Mononuclear cell (primary cell): ENCODE measurements around the gene UBTF. TPM values are rescaled to one million over a fixed set of nuclear protein-coding genes. Genes with fewer than 3 reads are reported as not detected.

Experiments
- H3K27me3 ChIP-seq: 2 replicates; pipeline ENCODE4 v1.6.0; 2011; ENCODE audit warnings: low read length, control low read depth; ENCODE audit not compliant: insufficient read depth
- H3K4me1 ChIP-seq: 2 replicates; pipeline ENCODE4 v1.5.1; 2011; ENCODE audit warnings: mild to moderate bottlenecking, low read length, control low read depth; ENCODE audit not compliant: insufficient read depth
- H3K4me3 ChIP-seq: 2 replicates; pipeline ENCODE4 v1.5.1; 2011; ENCODE audit warnings: mild to moderate bottlenecking, low read length, moderate library complexity
- H3K9me3 ChIP-seq: 2 replicates; pipeline ENCODE4 v1.5.1; 2011; ENCODE audit warnings: low read depth, mild to moderate bottlenecking, control low read depth, low read length
- total RNA-seq: library from RNA; depleted of rRNA; stranded (reverse); fragments of >200 nt; gene quantifications from one replicate; pipeline ENCODE4 v1.2.3, GENCODE V29; 2012

The UBTF gene
- total RNA-seq, 1 donor, result 56.4 TPM

GRCh38 chr17:44198721-44199552 lies 20.5 kb downstream of the UBTF start:
- H3K4me1 ChIP-seq, result peaks cover 42% of the 10 kb centered on the region
- H3K4me3 ChIP-seq, result peak overlapping the region; percentile 80
- H3K27me3 ChIP-seq, result no peaks in the 10 kb centered on the region
- H3K9me3 ChIP-seq, result no peaks in the 10 kb centered on the region

GRCh38 chr17:44197980-44198720 lies 21.3 kb downstream of the UBTF start:
- Histone ChIP-seq H3K4me1 (peaks cover 34% of the 10 kb centered on the region), H3K4me3 (peak overlapping the region; percentile 80)

DNA sequence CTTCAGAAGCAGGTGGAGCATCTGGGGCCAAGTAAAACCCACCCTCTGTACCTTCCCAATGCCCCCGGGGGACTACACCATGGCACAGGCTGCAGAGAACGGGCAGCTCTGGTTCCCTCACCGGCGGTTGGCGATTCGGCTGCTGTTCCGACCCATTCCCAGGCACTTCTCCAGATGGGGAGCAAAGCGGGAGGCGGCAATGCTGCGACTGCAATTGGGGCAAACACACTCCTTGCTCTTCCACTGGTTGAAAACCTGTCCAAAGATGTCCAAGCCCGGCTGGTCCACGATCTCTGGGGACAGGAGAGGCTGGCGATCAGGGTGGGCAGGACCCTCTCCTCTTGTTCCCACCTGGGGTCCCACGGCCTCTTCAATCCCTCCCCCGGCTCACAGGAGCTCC lies 22.4 kb downstream of the UBTF start:
- Histone ChIP-seq H3K9me3 (no peaks in the 10 kb centered on the region), H3K4me3 (no peak overlapping the region), H3K4me1 (peaks cover 33% of the 10 kb centered on the region), H3K27me3 (no peaks in the 10 kb centered on the region)

More at GRCh38 chr17:44197980-44198720, 21.3 kb downstream of the UBTF start:
- H3K27me3 ChIP-seq, result no peaks in the 10 kb centered on the region
- no peaks in the 10 kb centered on the region for H3K9me3 ChIP-seq

DNA sequence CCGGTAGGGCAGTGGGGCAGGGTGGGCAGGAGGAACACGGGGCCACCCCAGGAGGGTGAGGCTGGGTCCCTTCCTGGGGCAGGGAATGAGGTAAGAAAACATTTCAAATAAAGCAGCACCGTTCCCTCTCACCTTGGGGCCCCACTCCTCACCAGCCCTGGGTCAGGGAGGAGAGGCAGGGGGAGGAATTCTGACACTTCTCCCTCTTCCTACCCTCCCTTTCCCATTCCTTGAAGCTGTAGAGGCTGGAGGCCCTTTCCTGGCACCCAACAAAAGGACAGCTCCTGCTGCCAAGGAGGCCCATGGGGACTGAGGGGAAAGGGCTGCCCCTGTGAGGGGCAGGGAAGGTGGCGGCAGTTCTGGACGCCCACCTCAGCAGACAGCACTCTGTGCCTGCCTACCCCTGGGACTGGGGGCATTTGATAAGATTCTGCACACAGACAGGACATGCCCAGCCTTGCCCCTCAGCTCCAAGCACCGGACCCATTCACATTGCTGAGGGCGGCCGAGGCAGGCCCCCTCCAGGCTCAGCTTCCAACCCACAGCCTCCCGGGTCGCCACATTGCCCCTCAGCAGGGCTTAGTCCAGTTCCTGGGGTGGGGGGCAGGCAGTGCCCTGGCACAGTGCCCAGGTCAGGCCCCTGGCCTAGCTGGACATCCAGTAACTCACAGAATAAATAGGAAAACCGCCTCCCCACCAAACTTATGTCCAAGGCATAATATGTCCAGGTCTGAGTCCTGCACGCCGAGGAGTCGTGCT lies 26.0 kb downstream of the UBTF start:
- Histone ChIP-seq H3K4me1 (peaks cover 28% of the 10 kb centered on the region), H3K27me3 (no peaks in the 10 kb centered on the region), H3K9me3 (no peaks in the 10 kb centered on the region), H3K4me3 (no peak overlapping the region)

DNA sequence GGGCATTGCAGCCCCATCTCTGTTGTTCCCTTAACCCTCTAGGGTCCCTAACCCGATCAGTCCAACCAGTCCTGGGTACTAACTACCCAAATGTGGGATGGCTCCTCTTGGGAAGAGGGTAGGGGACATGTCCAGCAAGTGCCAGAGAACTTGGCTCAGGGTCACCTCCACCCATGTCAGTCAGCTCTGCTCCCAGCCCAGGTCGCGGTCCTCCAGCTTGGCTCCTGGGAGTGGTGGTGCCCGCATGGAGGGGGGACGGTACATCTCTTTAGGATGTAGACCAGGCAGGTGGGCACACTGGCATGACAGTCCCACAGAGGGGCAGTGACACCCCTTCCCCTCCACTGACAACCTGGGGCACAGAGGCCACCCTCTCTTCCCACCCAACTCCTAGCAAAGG lies 26.7 kb downstream of the UBTF start:
- Histone ChIP-seq H3K27me3 (no peaks in the 10 kb centered on the region), H3K4me1 (peaks cover 28% of the 10 kb centered on the region), H3K9me3 (no peaks in the 10 kb centered on the region), H3K4me3 (no peak overlapping the region)

DNA sequence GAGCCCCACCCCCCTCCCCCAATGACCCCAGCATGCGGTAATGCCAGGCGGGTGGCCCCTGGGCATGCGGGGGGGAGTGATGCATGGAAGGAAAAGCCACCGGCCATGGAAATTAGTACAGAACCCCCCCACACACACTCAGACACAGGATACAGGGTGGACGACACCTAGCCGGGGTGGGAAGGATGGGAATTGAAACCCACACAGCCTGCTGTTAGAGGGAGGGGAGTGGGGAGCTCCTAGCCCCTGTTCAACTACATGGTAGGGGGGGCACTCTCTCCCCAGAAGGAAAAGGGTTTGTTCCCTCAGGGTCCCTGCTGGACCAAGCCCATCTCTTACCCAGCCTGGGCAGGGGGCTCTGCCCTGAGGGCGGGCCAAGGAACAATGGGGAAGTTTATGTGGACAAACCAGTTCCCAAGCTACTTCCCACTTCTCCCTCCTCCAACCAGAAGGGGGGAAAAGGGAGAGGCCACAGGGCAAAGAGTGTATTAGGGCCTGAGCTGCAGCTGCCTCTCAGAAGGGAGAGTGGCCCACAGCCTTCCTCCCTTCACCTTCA lies 27.5 kb downstream of the UBTF start:
- H3K27me3 ChIP-seq, result no peaks in the 10 kb centered on the region
- no peaks in the 10 kb centered on the region for H3K9me3 ChIP-seq
- peaks cover 25% of the 10 kb centered on the region for H3K4me1 ChIP-seq
- H3K4me3 ChIP-seq, result no peak overlapping the region

DNA sequence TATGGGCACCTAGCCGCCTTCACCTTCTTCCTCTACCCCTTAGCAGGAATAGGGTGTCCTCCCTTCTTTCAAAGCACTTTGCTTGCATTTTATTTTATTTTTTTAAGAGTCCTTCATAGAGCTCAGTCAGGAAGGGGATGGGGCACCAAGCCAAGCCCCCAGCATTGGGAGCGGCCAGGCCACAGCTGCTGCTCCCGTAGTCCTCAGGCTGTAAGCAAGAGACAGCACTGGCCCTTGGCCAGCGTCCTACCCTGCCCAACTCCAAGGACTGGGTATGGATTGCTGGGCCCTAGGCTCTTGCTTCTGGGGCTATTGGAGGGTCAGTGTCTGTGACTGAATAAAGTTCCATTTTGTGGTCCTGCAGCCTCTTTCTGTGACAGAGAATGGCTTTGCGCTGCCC lies 28.1 kb downstream of the UBTF start:
- Histone ChIP-seq H3K4me3 (no peak overlapping the region), H3K27me3 (no peaks in the 10 kb centered on the region), H3K9me3 (no peaks in the 10 kb centered on the region), H3K4me1 (peaks cover 23% of the 10 kb centered on the region)

- Histone ChIP-seq H3K9me3 (no peaks in the 10 kb centered on the region), H3K4me1 (peaks cover 30% of the 10 kb centered on the region), H3K27me3 (no peaks in the 10 kb centered on the region), H3K4me3 (no peak overlapping the region)
These were observed 29.0 kb downstream of the UBTF start for GRCh38 chr17:44190481-44190880.

DNA sequence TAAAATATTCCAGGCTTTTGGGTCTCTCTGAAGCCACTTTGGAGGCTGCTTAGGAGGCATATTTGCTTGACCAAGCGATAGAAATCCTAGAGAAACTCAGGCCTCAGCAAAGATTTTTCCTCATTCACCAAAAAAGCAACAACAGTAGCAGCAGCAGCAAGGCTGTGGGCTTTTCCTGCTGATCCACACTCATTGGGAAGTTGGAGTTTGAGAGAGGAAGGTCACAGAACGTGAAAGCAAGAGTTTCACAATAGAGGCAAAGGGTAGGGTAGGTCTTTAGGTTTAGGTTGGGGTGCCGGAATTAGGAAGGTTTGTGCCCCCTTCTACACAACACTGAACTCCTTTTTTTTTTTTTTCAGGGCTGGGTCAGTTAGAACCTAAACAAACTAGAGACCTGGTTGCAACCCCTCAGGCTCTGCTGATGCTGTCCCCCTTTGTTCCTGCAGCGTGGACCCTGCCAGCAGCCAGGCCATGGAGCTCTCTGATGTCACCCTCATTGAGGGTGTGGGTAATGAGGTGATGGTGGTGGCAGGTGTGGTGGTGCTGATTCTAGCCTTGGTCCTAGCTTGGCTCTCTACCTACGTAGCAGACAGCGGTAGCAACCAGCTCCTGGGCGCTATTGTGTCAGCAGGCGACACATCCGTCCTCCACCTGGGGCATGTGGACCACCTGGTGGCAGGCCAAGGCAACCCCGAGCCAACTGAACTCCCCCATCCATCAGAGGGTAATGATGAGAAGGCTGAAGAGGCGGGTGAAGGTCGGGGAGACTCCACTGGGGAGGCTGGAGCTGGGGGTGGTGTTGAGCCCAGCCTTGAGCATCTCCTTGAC lies 30.7 kb downstream of the UBTF start:
- Histone ChIP-seq H3K27me3 (no peaks in the 10 kb centered on the region), H3K4me3 (no peak overlapping the region), H3K9me3 (no peaks in the 10 kb centered on the region), H3K4me1 (peaks cover 45% of the 10 kb centered on the region)

DNA sequence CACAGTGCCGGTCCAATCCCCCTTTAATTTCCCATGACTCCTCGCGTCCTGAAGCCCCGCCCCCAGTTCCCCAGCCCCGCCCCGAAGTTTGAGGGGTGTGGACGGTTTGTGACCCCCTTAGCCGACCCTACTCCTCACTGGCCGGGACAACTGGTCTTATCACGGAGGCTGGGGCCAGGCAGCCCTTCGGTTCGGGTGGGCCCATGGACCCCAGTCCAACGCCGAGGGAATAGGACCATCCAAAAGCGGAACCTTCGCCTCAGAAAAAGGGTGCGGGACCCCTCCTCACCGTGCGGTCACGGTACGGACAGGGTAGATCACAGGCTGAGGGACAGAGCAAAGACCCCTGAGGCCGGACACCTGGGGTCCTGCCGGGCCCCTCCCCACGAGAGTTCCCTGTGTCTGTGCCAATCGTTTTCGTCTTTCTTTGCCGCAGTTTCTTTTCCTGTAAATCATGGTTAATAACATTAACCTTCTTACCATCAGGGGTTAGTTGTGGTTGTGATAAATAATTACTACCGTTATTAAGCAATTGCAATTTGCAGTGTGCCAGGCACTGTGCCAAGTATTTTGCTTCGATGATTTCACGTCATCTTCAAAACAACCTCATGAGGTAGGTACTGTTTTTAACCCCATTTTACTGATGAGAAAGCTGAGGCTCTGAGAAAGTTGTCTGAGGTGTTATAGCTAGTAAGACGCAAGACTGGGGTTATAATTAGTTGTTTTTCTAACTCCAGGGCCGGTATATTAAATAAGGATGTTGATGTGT lies 32.2 kb downstream of the UBTF start:
- H3K4me3 ChIP-seq, result peak overlapping the region; percentile 93
- H3K27me3 ChIP-seq, result no peaks in the 10 kb centered on the region
- H3K4me1 ChIP-seq, result peaks cover 43% of the 10 kb centered on the region
- H3K9me3 ChIP-seq, result no peaks in the 10 kb centered on the region

DNA sequence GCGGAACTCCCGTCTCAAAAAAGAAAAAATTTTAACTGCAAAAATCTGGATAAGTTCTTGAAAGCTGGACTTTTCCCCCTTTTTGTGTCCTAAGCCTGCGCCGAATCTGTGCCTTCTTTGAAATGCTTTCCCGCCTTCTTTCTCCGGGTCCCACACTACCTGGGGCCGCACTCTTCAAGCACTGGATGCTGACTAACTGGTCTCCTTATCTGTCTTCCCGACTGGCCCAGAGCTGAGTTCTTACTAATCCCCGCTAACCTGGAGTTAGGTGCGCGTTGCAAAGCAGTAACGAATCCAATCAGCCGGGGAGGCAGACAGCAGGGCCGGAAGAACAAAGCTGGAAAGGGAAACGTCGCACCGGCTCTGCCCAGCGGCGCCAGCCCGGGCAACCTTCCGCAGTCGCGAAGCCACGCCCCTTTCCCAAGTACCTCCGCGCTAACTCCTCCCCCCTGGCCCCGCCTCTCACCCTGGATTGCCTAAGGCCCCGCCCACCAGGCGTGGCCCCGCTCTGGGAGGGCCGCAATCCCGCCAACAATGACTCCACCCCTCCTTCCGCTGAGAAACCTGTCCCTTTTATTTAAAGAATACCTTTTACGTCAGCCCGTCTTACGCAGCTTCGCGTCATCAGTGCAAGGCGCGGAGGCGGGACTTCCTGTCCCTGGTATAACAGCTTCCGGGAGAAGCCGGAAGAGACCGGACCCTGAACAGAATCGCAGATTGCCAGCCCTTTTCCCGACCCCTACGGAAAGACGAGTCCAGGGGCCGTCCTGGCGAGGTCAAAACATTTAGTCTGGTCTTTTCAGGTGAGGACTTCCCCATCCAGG lies 33.0 kb downstream of the UBTF start, which contains the start of gene TMUB2:
Gene TMUB2 (plus strand): TSS at position 666 of the 824 bp plus-strand sequence. CDS start 737 bp downstream, outside the sequence.
- no peaks in the 10 kb centered on the region for H3K9me3 ChIP-seq
- H3K4me3 ChIP-seq, result peak within 1 kb of the TSS; percentile 93
- peaks cover 40% of the 10 kb centered on the region for H3K4me1 ChIP-seq
- no peaks in the 10 kb centered on the region for H3K27me3 ChIP-seq

- peaks cover 40% of the 10 kb centered on the region for H3K4me1 ChIP-seq
These were observed 35.2 kb downstream of the UBTF start for GRCh38 chr17:44184212-44184810.

More at GRCh38 chr17:44184212-44184810, 35.2 kb downstream of the UBTF start:
- H3K27me3 ChIP-seq, result no peaks in the 10 kb centered on the region
- no peaks in the 10 kb centered on the region for H3K9me3 ChIP-seq
- no peak overlapping the region for H3K4me3 ChIP-seq
